DOHH2 (cell line): ENCODE data around the gene RASGRF1.
"Not testable (repeated sequence)": the region's sequence is repeated elsewhere in the genome, so short reads cannot be mapped to it uniquely, and the experiment has no call there.

ENCODE experiments used
- H3F3A ChIP-seq: fragments of 200-600 bp; sonication (generic), shearing (Covaris generic); 2 replicates; pipeline ENCODE4 v1.6.0; 2016; ENCODE audit warnings: antibody characterized with exemption, mild to moderate bottlenecking; ENCODE audit not compliant: control insufficient read depth, insufficient read depth
- H3K27ac ChIP-seq: fragments of 200-600 bp; sonication (generic); 2 replicates; pipeline ENCODE4 v1.5.1; 2014; ENCODE audit warnings: low read depth, mild to moderate bottlenecking, low read length, moderate library complexity
- H3K27me3 ChIP-seq: fragments of 200-600 bp; sonication (generic); 2 replicates; pipeline ENCODE4 v1.6.1; 2014; ENCODE audit warnings: mild to moderate bottlenecking, low read length, mixed read lengths; ENCODE audit not compliant: control insufficient read depth
- H3K36me3 ChIP-seq: fragments of 200-600 bp; sonication (generic); 2 replicates; pipeline ENCODE4 v1.6.1; 2014; ENCODE audit warnings: mild to moderate bottlenecking, low read length, moderate library complexity, mixed read lengths; ENCODE audit not compliant: control insufficient read depth
- H3K4me1 ChIP-seq: fragments of 200-600 bp; sonication (generic); 2 replicates; pipeline ENCODE4 v1.6.1; 2014; ENCODE audit warnings: mild to moderate bottlenecking, low read length, mixed read lengths; ENCODE audit not compliant: control insufficient read depth
- H3K4me2 ChIP-seq: fragments of 200-600 bp; sonication (generic); 2 replicates; pipeline ENCODE4 v1.6.0; 2014; ENCODE audit warnings: mild to moderate bottlenecking, low read length, moderate library complexity
- H3K4me3 ChIP-seq: fragments of 200-600 bp; sonication (generic); 2 replicates; pipeline ENCODE4 v1.5.1; 2014; ENCODE audit warnings: mild to moderate bottlenecking, low read length, mixed read lengths
- H3K79me2 ChIP-seq: fragments of 200-600 bp; sonication (generic); 2 replicates; pipeline ENCODE4 v1.6.1; 2014; ENCODE audit warnings: mild to moderate bottlenecking, low read length, mixed read lengths; ENCODE audit not compliant: control insufficient read depth
- H3K9me2 ChIP-seq: fragments of 200-600 bp; sonication (generic); replicated peaks from 2 replicates; pipeline ENCODE4 v1.6.1; 2014; ENCODE audit warnings: mild to moderate bottlenecking, low read length, mixed read lengths; ENCODE audit not compliant: control insufficient read depth
- H3K9me3 ChIP-seq: fragments of 200-600 bp; sonication (generic); 2 replicates; pipeline ENCODE4 v1.6.1; 2014; ENCODE audit warnings: antibody characterized with exemption, low read length, mixed read lengths; ENCODE audit not compliant: control insufficient read depth, insufficient read depth
- H4K20me1 ChIP-seq: fragments of 200-600 bp; sonication (generic); 2 replicates; pipeline ENCODE4 v1.6.0; 2014; ENCODE audit warnings: low read depth, mild to moderate bottlenecking, antibody characterized with exemption, low read length, moderate library complexity; ENCODE audit not compliant: control insufficient read depth, insufficient read depth
- CTCF ChIP-seq: fragments of 200-600 bp; sonication (generic); IDR thresholded peaks from one replicate; pipeline ENCODE4 v1.5.1; 2014; ENCODE audit warnings: antibody characterized with exemption, mild to moderate bottlenecking, low read depth, low read length; ENCODE audit not compliant: poor library complexity, severe bottlenecking
- EZH2phosphoT487 ChIP-seq: fragments of 200-600 bp; sonication (generic); IDR thresholded peaks from 2 replicates; pipeline ENCODE4 v1.6.1; 2017; ENCODE audit warnings: borderline replicate concordance, mild to moderate bottlenecking, antibody characterized with exemption, low read length, moderate library complexity, mixed read lengths

RASGRF1 gene

DNA sequence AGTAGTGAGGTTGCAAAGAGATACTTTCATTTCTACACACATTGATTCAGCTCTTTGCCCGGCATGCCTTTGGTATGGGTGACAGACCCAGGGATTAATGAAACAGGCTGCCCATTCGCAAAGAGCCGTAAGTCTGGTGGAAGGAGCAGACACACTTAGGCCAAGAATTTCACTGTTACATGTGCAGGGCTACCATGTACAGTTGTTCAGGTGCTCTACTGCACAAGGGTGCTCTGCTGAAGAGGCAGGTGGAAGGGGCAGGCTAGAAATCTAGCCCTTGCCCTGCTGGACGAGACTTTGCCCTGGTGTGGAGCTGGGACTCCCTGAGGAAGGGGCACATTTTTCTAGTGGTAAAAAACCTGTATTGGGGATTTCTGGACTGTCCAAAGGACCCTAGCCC, 26.2 kb upstream of the RASGRF1 start:
- no peak overlapping the region for H3K4me3 ChIP-seq
- no peaks in the 10 kb centered on the region for H4K20me1 ChIP-seq
- no peaks in the 10 kb centered on the region for H3K36me3 ChIP-seq
- H3K27ac ChIP-seq: no peak overlapping the region
- H3K27me3 ChIP-seq: peaks cover 3% of the 10 kb centered on the region; the same call in 1 of the 2 replicates
- H3F3A ChIP-seq: no peaks in the 10 kb centered on the region
- TF ChIP-seq CTCF (no peak), EZH2phosphoT487 (no peak)
- H3K4me1 ChIP-seq: no peaks in the 10 kb centered on the region
- no peak overlapping the region for H3K4me2 ChIP-seq
- no peaks in the 10 kb centered on the region for H3K9me3 ChIP-seq
- H3K79me2 ChIP-seq: no peaks in the 10 kb centered on the region
- H3K9me2 ChIP-seq: no peaks in the 10 kb centered on the region

DNA sequence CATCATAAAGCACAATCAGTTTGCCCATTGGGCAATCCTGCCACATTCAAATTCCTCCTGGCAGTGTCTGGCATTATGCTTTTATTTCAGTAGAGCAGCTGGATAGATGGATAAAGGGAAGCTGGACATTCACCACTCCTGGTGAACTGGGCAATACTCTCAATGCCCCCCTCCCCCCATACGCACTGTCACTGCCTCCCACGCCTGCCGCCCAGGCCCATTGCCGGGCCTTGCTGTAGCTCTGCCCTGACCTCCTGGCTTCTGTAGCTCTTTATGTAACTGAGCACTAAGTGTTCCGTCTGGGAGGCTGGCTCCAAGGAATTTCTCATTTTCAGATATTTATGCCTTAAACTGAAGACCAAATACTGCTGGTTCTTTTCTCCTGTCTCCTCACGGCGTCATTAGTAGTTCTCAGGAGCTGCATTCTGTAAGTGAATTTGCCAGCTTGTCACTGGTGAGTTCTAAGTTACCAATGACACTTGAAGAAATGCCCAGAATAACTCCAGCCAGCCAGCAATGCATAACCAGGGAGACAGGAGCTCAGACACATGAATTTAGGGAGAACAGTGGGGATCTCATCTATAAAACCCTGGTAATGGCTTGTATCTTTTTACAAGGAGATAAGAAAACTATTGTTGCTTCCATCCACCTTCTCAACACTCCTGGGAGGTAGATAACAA, 25.5 kb upstream of the RASGRF1 start:
- Histone ChIP-seq H3K4me1 (no peaks in the 10 kb centered on the region), H3K4me2 (no peak overlapping the region), H4K20me1 (no peaks in the 10 kb centered on the region), H3K9me3 (no peaks in the 10 kb centered on the region), H3K36me3 (no peaks in the 10 kb centered on the region), H3K27ac (no peak overlapping the region), H3F3A (no peaks in the 10 kb centered on the region), H3K9me2 (no peaks in the 10 kb centered on the region), H3K79me2 (no peaks in the 10 kb centered on the region), H3K27me3 (peaks cover 3% of the 10 kb centered on the region; the same call in 1 of the 2 replicates), H3K4me3 (no peak overlapping the region)
- TF ChIP-seq EZH2phosphoT487 (no peak), CTCF (no peak)

- no peak overlapping the region for H3K27ac ChIP-seq
- H3K27me3 ChIP-seq: peaks cover 3% of the 10 kb centered on the region; the same call in 1 of the 2 replicates
- no peaks in the 10 kb centered on the region for H3F3A ChIP-seq
- H3K4me2 ChIP-seq: no peak overlapping the region
- H3K4me3 ChIP-seq: no peak overlapping the region
- H3K79me2 ChIP-seq: no peaks in the 10 kb centered on the region
- H4K20me1 ChIP-seq: no peaks in the 10 kb centered on the region
- H3K9me2 ChIP-seq: no peaks in the 10 kb centered on the region
- no peaks in the 10 kb centered on the region for H3K4me1 ChIP-seq
- H3K9me3 ChIP-seq: no peaks in the 10 kb centered on the region
- TF ChIP-seq CTCF (no peak), EZH2phosphoT487 (no peak)
- no peaks in the 10 kb centered on the region for H3K36me3 ChIP-seq
Measured at GRCh38 chr15:79113831-79114230, 23.3 kb upstream of the RASGRF1 start.

DNA sequence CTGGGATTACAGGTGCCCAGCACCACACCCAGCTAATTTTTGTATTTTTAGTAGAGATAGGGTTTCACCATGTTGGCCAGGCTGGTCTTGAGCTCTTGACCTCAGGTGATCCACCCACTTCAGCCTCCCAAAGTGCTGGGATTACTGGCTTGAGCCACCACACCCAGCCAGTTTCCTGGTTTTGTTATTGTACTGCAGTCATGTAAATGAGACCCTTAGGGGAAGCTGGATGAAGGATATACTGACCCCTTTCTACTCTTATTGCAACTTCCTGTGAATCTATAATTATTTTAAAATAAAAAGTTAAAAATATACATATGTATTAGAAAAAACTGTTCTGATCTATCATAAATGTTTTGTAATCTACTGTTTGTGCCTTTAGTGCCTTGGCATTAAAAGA, 20.8 kb upstream of the RASGRF1 start:
- not testable (repeated sequence) for H4K20me1 ChIP-seq, H3K4me3 ChIP-seq, H3K4me2 ChIP-seq, H3K9me2 ChIP-seq, H3K4me1 ChIP-seq, H3K36me3 ChIP-seq, H3K9me3 ChIP-seq, H3F3A ChIP-seq, H3K79me2 ChIP-seq, H3K27ac ChIP-seq
- peaks cover 16% of the 10 kb centered on the region; the same call in 1 of the 2 replicates for H3K27me3 ChIP-seq
